Kidney (tissue), 14 donors: ENCODE measurements around the gene ZNF70. TPM values are rescaled to one million over a fixed set of nuclear protein-coding genes. Genes with fewer than 3 reads are reported as not detected.

Experiments
- DNase-seq, 5 donors: peaks; one replicate each; pipeline ENCODE4 v3.0.0-alpha.2; 2013 to 2020
- FAIRE-seq: peaks from 2 replicates; lab custom pipeline; 2012; peaks lifted over from hg19 to GRCh38; lab: Jason Lieb, UNC
- H3K27ac ChIP-seq, 2 donors: one replicate each; pipeline ENCODE4 v1.7.0; 2013; ENCODE audit warnings: low read depth in 2 of 2, low read length in 2 of 2, inconsistent platforms in 1 of 2
- H3K27me3 ChIP-seq: one replicate; pipeline ENCODE4 v1.7.1; 2013; ENCODE audit warnings: low read length, inconsistent platforms; ENCODE audit not compliant: control insufficient read depth, insufficient read depth
- H3K36me3 ChIP-seq, 3 donors: one replicate each; pipeline versions ENCODE4 v1.7.0 to v1.7.1; 2013; ENCODE audit warnings: low read length in 3 of 3, control low read depth in 1 of 3, inconsistent platforms in 1 of 3; ENCODE audit not compliant: insufficient read depth in 3 of 3, control insufficient read depth in 2 of 3
- H3K4me1 ChIP-seq, 3 donors: one replicate each; pipeline versions ENCODE4 v1.7.0 to v1.7.1; 2013; ENCODE audit warnings: low read length in 3 of 3, inconsistent platforms in 1 of 3, low read depth in 1 of 3; ENCODE audit not compliant: control insufficient read depth in 2 of 3, insufficient read depth in 2 of 3
- H3K4me3 ChIP-seq, 3 donors: one replicate each; pipeline versions ENCODE4 v1.7.0 to v1.8.1; 2013; ENCODE audit warnings: low read length in 3 of 3, control low read depth in 1 of 3, inconsistent platforms in 1 of 3
- H3K9ac ChIP-seq, 3 donors: one replicate each; pipeline versions ENCODE4 v1.7.0 to v1.7.1; 2013; ENCODE audit warnings: low read length in 3 of 3, control low read depth in 1 of 3, inconsistent platforms in 1 of 3
- H3K9me3 ChIP-seq, 3 donors: one replicate each; pipeline versions ENCODE4 v1.7.0 to v1.7.1; 2013; ENCODE audit warnings: low read length in 3 of 3, control low read depth in 1 of 3, inconsistent platforms in 1 of 3; ENCODE audit not compliant: control insufficient read depth in 2 of 3, insufficient read depth in 1 of 3
- intact Hi-C: fragments of 100-400 bp; cut with DNase I; formaldehyde crosslinking; loops from one replicate; pipeline ENCODE4 v1.11.1; 2022
- polyA plus RNA-seq: library from polyadenylated mRNA; stranded (reverse); fragments of 350-450 nt; fragmentation: Illumina TruSeq; extraction: RNeasy Lipid Tissue Mini Kit (QIAGEN cat#74804); gene quantifications from one replicate; pipeline ENCODE4 v1.2.3, GENCODE V29; 2014; ENCODE audit warnings: low read depth, low replicate concordance; ENCODE audit not compliant: insufficient read depth
- total RNA-seq: library from RNA; stranded (reverse); fragmentation: NEBNext Ultra II Directional; extraction: Animal tissue kit (Norgen Biotek cat#: 25700); gene quantifications from one replicate; pipeline ENCODE4 v1.2.1, GENCODE V29; 2021
- TF ChIP-seq, protein P1 (sequence below): IDR thresholded peaks from 3 replicates; pipeline ENCODE4 v1.5.1; 2012; ENCODE audit warnings: mild to moderate bottlenecking, moderate library complexity, borderline replicate concordance; ENCODE audit not compliant: insufficient read depth; ENCODE audit errors: extremely low read depth
- donor health status: control.
- donor health status: control.
- donor health status: control.
- donor health status: control.
- donor health status: control.
- donor health status: DM: yes; HTN: yes; CAD: no.
- donor health status: Normal renal cell carcinoma (clear cell type).

The ZNF70 gene
- total and polyA plus RNA-seq, 2 donors from 2014 or later: 1.1 to 6.6 TPM

DNA sequence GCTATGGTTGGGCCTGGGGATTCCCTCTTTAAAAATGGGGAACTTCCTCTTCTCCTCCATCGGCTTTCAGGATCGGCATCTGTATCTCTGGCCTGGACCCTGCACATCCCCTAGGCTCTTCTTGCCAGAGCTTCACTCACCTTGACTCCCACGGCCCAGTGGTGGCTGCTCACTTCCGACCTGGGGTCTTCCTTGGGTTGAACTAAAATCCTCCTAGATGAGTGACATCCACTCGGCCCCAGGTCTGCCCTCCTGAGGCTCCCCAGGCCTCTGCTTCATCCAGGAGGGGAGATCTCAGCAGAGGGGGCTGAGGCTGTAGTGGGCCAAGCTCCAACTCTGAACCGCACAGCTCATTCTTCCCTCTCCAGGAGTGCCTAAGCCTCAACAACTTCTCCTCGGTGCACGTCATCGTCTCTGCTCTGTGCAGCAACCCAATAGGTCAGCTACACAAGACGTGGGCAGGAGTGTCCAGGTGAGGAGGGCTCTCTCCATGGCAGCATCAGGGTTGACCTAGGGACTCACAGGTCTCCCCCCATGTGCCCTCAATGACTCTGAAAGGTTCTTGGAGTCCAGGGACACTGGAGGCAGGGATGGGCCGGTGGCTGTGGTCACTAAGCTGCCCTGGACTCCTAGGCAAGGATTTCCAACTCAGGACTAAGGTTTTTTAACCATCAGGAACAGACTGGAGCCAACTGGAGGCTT, 56.8 kb downstream of the ZNF70 start:
- TF ChIP-seq, protein P1, sequence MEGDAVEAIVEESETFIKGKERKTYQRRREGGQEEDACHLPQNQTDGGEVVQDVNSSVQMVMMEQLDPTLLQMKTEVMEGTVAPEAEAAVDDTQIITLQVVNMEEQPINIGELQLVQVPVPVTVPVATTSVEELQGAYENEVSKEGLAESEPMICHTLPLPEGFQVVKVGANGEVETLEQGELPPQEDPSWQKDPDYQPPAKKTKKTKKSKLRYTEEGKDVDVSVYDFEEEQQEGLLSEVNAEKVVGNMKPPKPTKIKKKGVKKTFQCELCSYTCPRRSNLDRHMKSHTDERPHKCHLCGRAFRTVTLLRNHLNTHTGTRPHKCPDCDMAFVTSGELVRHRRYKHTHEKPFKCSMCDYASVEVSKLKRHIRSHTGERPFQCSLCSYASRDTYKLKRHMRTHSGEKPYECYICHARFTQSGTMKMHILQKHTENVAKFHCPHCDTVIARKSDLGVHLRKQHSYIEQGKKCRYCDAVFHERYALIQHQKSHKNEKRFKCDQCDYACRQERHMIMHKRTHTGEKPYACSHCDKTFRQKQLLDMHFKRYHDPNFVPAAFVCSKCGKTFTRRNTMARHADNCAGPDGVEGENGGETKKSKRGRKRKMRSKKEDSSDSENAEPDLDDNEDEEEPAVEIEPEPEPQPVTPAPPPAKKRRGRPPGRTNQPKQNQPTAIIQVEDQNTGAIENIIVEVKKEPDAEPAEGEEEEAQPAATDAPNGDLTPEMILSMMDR: no peak
- H3K4me3 ChIP-seq: no peak overlapping the region
- intact Hi-C loops: no loop called here
- no peaks in the 10 kb centered on the region for H3K4me1 ChIP-seq
- H3K27ac ChIP-seq: no peak overlapping the region
- no peaks in the 10 kb centered on the region for H3K27me3 ChIP-seq
- peak in 1 of 5 donors; percentile 26 for DNase-seq
- peaks cover 0 to 51% (median 32%) of the 10 kb centered on the region in 3 donors for H3K36me3 ChIP-seq
- no peak overlapping the region for H3K9ac ChIP-seq
- H3K9me3 ChIP-seq: no peaks in the 10 kb centered on the region
- FAIRE-seq: no peak

DNA sequence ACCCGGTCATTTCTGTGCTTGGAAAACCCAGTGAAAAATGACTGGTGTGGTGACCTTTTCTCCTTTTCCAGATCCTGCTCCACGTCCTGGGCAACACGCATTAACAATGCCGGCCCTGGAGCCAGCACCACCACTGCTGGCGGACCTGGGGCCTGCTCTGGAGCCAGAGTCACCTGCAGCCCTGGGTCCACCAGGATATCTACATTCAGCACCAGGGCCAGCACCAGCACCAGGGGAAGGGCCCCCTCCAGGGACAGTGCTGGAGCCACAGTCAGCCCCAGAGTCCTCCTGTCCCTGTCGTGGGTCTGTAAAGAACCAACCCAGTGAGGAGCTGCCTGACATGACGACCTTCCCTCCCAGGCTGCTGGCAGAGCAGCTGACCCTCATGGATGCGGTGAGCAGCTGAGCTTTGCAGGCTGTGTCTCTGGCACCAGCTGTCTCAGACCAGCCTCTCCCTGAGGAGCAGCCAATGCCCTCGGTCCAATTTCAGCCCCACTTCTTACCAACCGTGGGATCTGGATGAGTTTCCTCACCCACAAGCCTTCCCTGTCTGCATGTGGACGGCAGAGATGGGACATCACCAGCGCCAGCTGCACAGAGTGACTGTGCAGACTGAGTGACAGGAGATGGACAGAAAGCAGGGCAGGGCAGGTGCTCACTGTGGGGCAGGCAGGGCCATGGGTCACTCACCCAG, 58.2 kb downstream of the ZNF70 start:
- no peak overlapping the region for H3K4me3 ChIP-seq
- TF ChIP-seq, protein P1: no peak
- FAIRE-seq: no peak
- intact Hi-C loops: no loop called here
- H3K36me3 ChIP-seq: peaks cover 0 to 41% (median 31%) of the 10 kb centered on the region in 3 donors
- H3K9ac ChIP-seq: no peak overlapping the region
- no peaks in the 10 kb centered on the region for H3K4me1 ChIP-seq
- no peak for DNase-seq
- no peak overlapping the region for H3K27ac ChIP-seq
- H3K9me3 ChIP-seq: no peaks in the 10 kb centered on the region
- H3K27me3 ChIP-seq: no peaks in the 10 kb centered on the region

DNA sequence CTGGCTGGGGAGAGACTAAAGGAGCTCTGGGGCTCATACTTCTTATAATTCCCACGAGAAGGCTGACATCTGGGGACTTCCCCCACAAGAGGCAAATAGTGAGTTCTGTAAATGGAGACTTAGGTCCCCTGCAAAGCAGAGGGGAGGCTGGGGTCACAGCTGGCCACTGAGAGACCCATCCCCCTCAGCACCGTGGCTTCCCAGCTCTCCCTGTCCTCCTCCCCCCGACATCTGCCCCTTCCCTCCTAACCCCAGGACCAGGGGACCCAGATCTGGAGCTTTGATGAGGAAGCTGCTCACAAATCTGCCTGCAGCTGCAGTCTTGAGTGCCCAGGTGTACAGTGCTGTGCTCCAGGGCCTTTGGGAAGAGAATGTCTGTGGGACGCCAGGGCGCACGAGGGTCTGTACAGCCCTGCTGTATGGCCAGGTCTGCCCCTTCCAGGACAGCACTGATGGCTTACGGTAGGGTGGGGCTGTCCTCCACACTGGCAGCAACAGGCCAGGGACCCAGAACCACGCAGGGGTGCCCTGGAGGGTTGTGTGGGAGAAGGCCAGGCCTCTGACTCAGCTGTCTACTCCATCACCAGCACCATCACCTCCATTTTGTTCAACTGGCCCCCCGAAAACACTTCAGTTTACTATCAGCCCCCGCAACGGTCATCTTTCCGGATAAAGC, 59.0 kb downstream of the ZNF70 start:
- H3K9me3 ChIP-seq: no peaks in the 10 kb centered on the region
- H3K9ac ChIP-seq: no peak overlapping the region
- H3K4me3 ChIP-seq: no peak overlapping the region
- H3K27ac ChIP-seq: no peak overlapping the region
- TF ChIP-seq, protein P1: no peak
- intact Hi-C loops: no loop called here
- no peaks in the 10 kb centered on the region for H3K27me3 ChIP-seq
- DNase-seq (no peak), FAIRE-seq (no peak)
- no peaks in the 10 kb centered on the region for H3K4me1 ChIP-seq
- H3K36me3 ChIP-seq: peaks cover 0 to 41% (median 30%) of the 10 kb centered on the region in 3 donors
